AML-193 (cell line): ENCODE measurements around the gene PHOSPHO1.

Source experiments
- DNase-seq, 2 experiments: peaks; one replicate each; lab custom pipeline; 2025; lab: John Stamatoyannopoulos, UW

The PHOSPHO1 gene

DNA sequence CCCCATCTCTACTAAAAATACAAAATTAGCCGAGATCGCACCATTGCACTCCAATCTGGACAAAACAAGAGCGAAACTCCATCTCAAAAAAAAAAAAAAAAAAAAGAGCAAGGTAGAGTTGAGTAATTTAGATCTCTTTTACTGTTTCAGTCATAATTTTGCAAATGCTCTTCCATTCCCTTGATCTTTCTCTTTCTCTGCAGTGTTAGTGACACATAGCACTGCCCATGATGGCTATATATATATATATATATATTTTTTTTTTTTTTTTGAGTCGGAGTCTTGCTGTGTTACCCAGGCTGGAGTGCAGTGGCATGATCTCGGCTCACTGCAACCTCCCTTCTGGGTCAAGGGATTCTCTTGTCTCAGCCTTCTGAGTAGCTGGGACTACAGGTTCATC, 12.2 kb upstream of the PHOSPHO1 start:
- no peak for DNase-seq

DNA sequence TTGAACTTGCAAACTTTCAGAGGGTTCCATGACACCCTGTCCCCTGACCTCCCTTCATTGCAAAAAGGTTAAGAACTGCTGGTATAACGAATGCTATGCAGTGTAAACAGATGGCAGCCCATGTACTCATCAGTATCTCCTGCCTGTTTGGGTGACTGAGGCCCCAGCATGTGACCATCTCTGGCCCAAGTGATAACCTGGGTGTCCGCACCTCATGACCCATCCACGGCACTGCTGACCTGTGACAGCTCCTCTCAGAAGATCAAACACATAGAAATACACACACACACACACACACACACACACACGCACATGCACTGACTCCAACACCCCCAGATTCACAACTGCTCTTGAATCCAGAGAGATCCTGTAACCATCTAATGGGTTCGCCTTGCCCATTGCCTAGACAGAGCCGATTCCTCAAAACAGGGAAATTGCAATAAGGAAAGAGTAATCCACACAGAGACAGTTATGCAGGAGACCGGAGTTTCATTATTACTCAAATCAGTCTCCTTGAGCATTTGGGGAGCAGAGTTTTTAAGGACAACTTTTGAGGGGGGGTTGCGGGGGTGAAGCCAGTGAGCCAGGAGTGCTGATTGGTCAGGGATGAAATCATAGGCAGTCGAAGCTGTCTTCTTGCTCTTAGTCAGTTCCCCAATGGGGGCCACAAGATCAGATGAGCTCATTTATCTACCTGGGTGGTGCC, 11.3 kb upstream of the PHOSPHO1 start:
- DNase-seq, result no peak

DNA sequence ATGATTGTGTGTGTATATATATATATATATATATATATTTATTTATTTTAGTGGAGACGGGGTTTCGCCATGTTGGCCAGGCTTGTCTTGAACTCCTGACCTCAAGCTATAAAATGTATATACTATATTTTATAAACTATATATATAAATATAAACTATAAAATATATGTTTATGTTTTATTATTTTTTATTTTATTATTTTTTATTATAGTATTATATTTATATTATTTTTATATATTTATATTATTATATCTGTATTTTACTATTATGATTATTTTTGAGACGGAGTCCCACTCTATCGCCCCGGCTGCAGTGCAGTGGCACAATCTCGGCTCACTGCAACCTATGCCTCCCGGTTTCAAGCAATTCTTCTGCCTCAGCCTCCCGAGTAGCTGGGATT, 10.5 kb upstream of the PHOSPHO1 start:
- DNase-seq, result no peak

DNA sequence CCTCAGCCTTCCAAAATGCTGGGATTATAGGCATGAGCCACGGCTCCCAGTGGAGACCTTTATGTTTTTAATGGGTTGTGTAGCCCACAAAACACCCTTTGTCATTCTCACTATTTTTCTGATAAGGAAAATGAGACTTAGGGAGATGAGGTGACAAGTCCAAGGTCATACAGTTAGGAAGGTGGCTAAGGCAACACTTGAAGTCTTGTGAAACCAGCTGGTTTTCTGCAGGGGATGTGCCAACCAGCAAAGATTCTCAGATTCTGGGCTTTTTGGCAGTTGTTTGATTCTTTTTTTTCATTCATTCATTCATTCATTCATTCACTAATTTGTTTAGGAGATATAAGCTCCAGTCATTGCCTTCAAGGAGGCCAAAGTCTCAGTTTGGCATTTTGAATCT, 10.0 kb upstream of the PHOSPHO1 start:
- DNase-seq, result no peak

- DNase-seq, result no peak
These were observed 9.4 kb upstream of the PHOSPHO1 start for GRCh38 chr17:49239963-49240362.

DNA sequence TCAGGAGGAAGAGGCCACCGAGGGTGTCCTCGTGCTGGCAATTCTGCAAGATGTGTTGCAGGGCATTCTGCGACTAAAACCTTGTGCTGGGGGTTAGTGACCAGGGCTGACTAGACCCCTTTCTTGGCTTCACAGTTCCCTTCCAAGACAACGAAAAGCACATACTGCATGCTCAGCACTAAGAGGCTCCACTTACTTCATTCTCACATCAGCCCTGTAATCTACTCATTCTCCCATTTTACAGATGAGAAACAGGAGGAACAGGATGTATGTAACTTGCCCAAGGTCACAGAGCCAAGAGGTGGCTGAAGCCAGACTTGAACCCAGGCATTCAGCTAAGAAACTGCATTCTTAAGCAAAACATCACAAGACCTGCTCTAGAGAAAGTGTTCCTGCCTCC, 5.3 kb upstream of the PHOSPHO1 start:
- no peak for DNase-seq

- DNase-seq, result no peak
These were observed 4.0 kb upstream of the PHOSPHO1 start for GRCh38 chr17:49234509-49235080.

DNA sequence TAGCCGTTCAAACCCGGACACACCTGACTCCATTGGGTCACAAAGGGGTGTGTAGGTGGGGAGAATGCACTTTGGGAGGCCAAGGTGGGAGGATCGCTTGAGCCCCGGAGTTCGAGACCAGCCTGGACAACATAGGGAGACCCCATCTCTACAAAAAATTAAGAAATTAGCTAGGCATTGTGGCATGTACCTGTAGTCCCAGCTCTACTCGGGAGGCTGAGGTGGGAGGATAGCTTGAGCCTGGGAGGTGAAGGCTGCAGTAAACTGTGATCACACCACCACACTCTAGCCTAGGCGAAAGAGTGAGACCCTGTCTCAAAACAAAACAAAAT, 942 bp upstream of the PHOSPHO1 start:
- DNase-seq, result no peak

- no peak for DNase-seq
These were observed 584 bp downstream of the PHOSPHO1 start for GRCh38 chr17:49229805-49230600.

DNA sequence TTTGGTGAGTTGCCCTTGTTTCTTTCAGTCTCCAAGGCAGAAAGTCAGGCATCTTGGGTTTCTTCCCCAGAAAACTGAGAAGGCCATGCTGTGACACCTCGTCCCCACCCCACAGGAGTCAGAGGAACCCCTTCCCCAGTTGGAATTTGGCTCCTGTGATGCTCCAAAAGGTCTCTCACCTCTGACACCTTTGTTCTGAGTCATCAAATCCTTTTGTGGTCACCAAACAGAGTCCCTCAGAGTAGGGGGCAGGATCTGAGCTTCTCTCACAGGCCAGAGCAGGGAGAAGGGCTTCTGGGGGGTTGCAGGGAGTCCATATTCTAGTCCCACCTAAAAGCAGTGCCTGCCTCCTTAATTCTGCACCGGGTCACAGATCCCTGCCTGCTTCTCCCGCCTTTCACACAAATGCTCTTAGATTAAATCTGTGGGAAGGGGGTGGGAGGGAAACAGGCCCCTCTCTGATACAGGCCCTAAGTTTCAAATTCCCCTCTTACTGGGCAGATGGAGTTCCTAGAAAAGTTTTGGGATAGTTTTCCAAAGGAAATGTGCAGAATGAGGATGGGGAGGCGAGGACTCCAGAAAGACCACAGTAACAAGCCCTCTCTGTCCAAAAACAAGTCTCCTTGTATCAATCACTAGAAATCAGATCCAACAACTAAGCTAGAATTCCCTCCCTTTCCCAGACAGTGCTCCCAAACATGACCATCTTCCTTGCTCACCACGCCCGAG, 1.3 kb downstream of the PHOSPHO1 start:
- DNase-seq, result no peak

DNA sequence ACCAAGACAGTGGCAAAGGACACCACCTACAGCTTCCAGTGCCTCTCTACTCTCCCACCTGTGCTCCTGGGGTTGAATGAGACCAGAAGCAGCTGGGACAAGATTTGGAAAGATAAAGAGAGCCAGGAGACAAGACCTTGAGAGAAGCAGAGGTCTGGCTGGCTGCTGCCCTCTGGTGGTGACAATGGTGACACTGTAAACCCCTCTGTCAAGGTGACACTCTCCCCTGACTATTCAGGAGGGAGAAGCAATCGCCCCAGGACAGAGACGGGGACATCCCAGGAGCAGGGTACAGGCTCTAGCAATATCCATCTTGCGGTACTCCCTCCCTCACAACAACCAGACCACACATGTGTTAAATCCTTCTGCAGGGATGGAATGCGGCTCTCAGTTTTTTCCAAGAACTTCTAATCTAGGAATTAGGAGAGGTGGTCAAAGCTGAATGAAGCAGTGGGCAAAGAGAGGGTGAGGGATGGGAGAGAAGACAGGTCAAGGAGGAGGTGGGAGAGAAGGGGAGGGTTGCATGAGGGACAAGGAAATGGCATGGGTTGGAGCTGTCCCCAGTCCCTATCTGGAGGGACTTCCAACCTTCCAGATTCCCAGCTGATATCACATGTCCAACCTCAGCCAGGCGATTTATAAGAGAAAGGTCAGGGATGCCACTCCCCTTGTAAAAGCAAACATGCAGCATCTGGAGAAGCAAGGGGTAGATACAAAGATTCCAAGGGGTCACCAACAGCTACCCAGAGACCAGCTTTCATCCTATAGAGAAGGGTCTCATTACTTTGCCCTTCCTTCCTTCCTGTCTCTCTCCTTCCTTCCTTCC, 2.9 kb downstream of the PHOSPHO1 start:
- peak; percentile 70 to 75 for DNase-seq

DNA sequence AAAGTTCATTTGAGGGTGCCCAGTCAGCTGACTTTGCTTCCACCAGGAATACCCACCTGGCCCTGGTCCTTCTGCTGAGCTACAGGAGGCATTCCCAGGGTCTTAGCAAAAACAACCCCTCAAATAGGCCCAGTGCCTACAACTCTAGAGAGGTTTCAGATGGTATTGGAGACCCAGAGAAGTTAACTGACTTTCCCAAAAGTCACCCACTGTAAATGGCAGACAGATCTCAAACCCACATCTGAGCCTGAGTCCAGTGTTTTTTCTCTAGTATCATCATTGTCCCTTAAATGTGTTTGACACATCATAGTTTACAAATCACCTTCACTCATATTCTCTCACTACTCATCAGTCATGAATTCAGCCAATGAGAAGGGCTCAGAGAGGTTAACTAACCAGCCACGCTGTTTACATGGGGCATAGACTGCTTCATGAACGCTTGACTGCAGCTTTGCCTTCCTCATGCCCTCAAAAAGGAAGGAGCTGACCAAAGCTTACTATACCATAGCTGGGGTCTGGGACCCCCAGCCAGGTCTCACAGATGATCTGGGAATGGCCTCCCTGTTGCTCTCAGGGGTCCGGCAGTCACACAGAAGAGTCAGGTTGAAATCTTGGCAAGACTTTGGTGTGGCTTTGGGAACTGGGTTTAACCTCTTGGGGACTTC, 3.7 kb downstream of the PHOSPHO1 start:
- no peak for DNase-seq

DNA sequence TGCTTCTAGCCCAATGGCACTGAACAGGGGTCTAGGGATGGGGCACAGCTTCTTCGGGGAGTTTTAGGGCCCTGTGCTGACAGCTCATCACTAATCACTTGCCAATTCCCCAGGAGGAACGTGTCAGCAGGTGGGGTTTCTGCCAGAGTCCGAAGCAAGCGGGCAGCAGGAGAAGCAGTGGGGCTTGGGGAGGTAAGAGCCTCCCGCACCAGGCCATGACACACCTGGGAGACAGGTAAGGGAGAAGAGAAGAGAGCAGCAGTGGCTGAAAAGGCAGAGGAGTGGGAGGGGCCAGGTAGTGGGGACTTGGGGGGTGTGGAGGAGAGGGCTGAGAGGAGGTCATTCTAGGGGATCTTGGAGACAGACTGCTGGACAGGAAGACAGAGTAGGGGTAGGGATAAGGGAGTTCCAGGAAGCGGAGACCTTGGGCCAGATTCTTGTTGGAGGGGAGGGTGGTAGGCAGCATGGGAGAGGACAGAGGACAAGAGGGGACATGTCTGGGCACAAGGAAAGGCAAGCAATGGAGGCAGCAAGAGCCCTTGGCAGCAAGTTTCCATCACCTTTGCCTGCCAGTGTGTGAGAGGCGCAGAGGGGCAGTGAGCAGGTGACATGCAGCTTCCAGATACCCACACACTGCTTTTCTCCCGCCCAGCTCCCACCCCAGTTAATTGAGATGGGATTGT, 4.9 kb downstream of the PHOSPHO1 start:
- DNase-seq, result no peak

DNA sequence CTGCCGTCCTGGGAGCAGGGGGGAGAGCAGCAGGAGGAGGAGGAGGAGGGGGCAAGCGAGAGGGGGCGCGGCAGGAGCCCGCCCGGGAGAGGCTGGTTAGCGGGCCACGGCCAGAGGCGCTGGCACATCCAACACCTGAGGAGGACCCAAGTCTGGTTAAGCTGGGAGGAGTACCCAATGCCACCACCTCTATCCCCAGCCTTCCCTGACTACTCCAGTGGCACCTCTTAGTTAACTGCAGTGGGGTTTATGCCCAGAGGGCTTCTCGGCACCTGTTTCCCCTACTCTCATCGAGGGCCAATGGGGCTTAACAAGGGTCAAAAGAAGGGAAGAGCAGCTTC, 5.6 kb downstream of the PHOSPHO1 start:
- no peak for DNase-seq

DNA sequence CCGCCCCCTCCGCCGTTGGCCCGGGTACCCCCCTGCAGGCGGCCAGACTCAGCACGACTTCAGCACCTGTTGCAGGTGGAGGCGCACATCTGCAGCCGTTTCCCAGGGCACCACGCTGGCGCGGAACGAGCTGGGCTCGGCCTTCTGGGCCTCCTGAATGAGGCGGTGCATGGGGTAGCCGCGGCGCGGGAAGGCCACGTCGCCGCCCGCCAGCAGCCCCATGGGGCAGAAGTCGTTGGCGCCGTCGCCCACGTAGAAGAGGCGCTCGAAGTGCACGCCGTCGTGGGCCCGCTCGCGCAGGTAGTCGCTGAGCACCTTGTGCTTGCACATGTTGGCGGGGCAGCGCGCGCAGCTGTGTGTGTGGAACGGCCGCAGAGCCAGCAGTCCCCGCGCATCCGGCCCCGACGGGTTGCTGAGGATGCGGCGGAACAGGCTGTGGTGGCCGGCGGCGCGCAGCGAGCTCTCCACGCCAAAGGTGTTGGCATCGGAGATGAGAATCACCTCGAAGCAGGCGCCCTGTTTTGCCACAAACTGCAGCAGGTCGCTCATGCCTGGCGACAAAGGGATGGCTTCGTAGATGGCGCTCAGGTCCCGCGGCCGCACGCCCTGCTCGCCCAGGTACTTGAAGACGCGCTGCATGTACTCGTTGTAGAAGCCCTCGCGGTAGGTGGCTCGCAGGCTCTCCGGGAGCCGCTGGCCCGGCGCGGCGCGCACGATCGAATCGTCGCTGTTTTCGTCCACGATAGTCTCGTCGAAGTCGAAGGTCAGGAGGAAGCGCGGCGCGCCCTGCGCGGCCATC, 6.2 kb downstream of the PHOSPHO1 start:
- DNase-seq, result no peak

- DNase-seq, result peak in 1 of 2 experiments; percentile 24
These were observed 6.9 kb downstream of the PHOSPHO1 start for GRCh38 chr17:49223517-49224197.

- DNase-seq, result no peak
These were observed 7.4 kb downstream of the PHOSPHO1 start for GRCh38 chr17:49223168-49223516.

DNA sequence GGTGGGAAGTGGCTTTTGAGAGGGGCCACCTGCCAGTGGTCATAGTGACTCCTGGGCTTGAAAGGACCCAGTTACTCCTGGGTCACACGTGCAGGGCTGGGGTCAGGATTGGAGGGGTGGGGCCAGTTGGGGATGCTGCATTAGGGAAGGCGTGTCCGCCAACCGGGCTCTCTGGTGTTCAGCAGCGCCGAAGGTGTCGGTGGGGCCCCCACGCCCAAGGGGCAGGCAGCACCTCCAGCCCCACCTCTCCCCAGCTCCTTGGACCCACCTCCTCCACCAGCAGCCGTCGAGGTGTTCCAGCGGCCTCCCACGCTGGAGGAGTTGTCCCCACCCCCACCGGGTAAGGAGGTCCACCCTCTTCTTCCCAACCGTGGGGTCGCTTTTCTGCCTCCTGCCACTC, 10.6 kb downstream of the PHOSPHO1 start:
- DNase-seq, result no peak
